RWPE2 (cell line): ENCODE measurements around the gene PI4KA.

Source experiments
- ATAC-seq: fragments of 200-7000 bp; cut with Tn5 transposase; 3 replicates; pipeline ENCODE4 v1.9.1; 2021; ENCODE audit warnings: low read depth
- DNase-seq: peaks from one replicate; pipeline ENCODE4 v3.0.0-alpha.2; 2020; ENCODE audit warnings: low spot score
- H3K27ac ChIP-seq: fragments of 450-650 bp; 2 replicates; pipeline ENCODE4 v1.5.1; 2017; ENCODE audit warnings: mild to moderate bottlenecking; ENCODE audit not compliant: poor library complexity, severe bottlenecking
- H3K27me3 ChIP-seq: fragments of 250-450 bp; sonication (Bioruptor Pico); 2 replicates; pipeline ENCODE4 v1.5.1; 2021; ENCODE audit warnings: mild to moderate bottlenecking, moderate library complexity; ENCODE audit not compliant: insufficient read depth, poor library complexity, severe bottlenecking
- H3K36me3 ChIP-seq: fragments of 250-450 bp; sonication (Bioruptor Pico); 2 replicates; pipeline ENCODE4 v1.5.1; 2020; ENCODE audit warnings: low read depth, mild to moderate bottlenecking, moderate library complexity
- H3K4me1 ChIP-seq: fragments of 250-450 bp; sonication (Bioruptor Pico); 2 replicates; pipeline ENCODE4 v1.5.1; 2021; ENCODE audit warnings: mild to moderate bottlenecking, moderate library complexity; ENCODE audit not compliant: insufficient read depth, poor library complexity, severe bottlenecking
- H3K4me3 ChIP-seq: fragments of 250-450 bp; sonication (Bioruptor Pico); 2 replicates; pipeline ENCODE4 v1.5.1; 2021; ENCODE audit warnings: mild to moderate bottlenecking, moderate library complexity; ENCODE audit not compliant: severe bottlenecking
- H3K9me3 ChIP-seq: fragments of 250-450 bp; sonication (Bioruptor Pico); 2 replicates; pipeline ENCODE4 v1.5.1; 2021; ENCODE audit warnings: mild to moderate bottlenecking, moderate library complexity; ENCODE audit not compliant: severe bottlenecking
- CTCF ChIP-seq: fragments of 450-650 bp; IDR thresholded peaks from one replicate; pipeline ENCODE4 v1.5.1; 2017; ENCODE audit warnings: mild to moderate bottlenecking, moderate library complexity; ENCODE audit not compliant: poor library complexity, severe bottlenecking

Gene PI4KA

GRCh38 chr22:20752104-20752741 lies 106.4 kb downstream of the PI4KA start:
- Histone ChIP-seq H3K27ac (no peak overlapping the region), H3K27me3 (no peaks in the 10 kb centered on the region), H3K9me3 (no peaks in the 10 kb centered on the region), H3K4me3 (no peak overlapping the region), H3K4me1 (no peaks in the 10 kb centered on the region), H3K36me3 (peaks cover 12% of the 10 kb centered on the region)
- ATAC-seq: no peak
- no peak for DNase-seq
- TF ChIP-seq CTCF: no peak

DNA sequence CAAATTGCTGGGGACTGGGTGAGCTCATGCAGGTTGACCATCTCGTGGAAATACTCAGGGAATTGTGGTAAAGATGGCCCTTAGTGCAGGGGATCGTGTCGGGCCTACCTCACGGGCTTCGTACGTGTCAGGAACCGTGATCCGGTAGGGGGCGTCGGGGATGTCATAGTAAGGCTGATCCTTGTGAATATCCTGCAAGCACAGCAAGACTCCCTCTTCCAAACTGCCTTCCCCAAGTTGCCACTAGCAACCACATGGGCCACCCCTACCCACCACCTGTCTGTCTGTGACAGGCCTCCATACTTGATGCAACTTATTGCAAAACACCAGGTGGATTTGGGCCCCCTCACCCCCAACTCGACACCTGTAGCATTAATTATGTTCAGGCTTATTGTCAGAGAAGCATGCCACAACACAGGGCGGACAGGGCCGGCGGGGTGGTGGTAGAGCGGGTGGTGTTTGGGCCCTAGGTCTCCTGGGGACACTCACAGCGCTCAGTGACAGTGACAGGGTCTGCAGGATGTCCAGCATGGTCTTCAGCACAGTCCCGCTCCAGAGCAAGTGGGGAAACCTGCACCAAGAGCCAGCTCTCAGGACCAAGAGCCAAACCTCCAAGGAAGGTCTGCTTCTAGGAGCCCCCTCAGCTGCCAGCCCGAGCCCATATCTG lies 107.3 kb downstream of the PI4KA start:
- H3K27ac ChIP-seq: no peak overlapping the region
- peaks cover 12% of the 10 kb centered on the region for H3K36me3 ChIP-seq
- H3K9me3 ChIP-seq: no peaks in the 10 kb centered on the region
- no peaks in the 10 kb centered on the region for H3K4me1 ChIP-seq
- no peak overlapping the region for H3K4me3 ChIP-seq
- DNase-seq: no peak
- no peak for TF ChIP-seq CTCF
- no peaks in the 10 kb centered on the region for H3K27me3 ChIP-seq
- no peak for ATAC-seq

- no peak for DNase-seq
- TF ChIP-seq CTCF: no peak
- no peak overlapping the region for H3K4me3 ChIP-seq
- H3K27me3 ChIP-seq: no peaks in the 10 kb centered on the region
- no peaks in the 10 kb centered on the region for H3K9me3 ChIP-seq
- peak; percentile 96 for ATAC-seq
- H3K36me3 ChIP-seq: peaks cover 12% of the 10 kb centered on the region
- H3K4me1 ChIP-seq: no peaks in the 10 kb centered on the region
- no peak overlapping the region for H3K27ac ChIP-seq
These were observed 108.0 kb downstream of the PI4KA start for GRCh38 chr22:20750461-20751184.

DNA sequence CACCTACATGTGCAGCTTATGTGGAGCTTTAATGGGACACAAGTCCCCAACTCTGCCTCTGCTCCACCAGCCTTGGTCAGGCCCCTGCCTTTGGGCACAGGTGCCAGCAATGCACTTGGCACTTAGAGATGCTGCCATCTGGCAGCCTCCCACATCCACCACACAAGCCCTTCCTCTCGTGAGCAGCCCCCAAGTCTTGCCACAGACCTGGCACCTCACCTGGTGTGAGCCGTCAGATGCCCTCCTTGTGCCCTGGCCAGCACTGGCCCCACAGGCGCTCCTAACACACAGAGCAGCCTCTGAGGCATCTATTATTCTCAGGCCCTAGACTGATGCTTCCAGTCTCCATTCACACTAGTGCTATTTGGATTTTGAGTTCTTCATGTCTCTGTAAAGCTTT lies 109.2 kb downstream of the PI4KA start:
- ATAC-seq (no peak), DNase-seq (no peak)
- peaks cover 17% of the 10 kb centered on the region for H3K36me3 ChIP-seq
- H3K27ac ChIP-seq: no peak overlapping the region
- no peak for TF ChIP-seq CTCF
- no peaks in the 10 kb centered on the region for H3K4me1 ChIP-seq
- no peaks in the 10 kb centered on the region for H3K9me3 ChIP-seq
- no peaks in the 10 kb centered on the region for H3K27me3 ChIP-seq
- no peak overlapping the region for H3K4me3 ChIP-seq
